Endothelial cell (in vitro differentiated cells): ENCODE measurements around the gene PSMB7. TPM values are rescaled to one million over a fixed set of nuclear protein-coding genes. Genes with fewer than 3 reads are reported as not detected.

ENCODE experiments used
- DNase-seq: peaks from one replicate; pipeline ENCODE4 v3.0.0; 2021; ENCODE audit warnings: low spot score
- H3K27ac Mint-ChIP-seq: one replicate; pipeline ENCODE4 v1.8.0; 2021; ENCODE audit warnings: mixed read lengths, inconsistent platforms; ENCODE audit not compliant: unreplicated experiment
- H3K27me3 Mint-ChIP-seq: one replicate; pipeline ENCODE4 v1.8.0; 2021; ENCODE audit warnings: mild to moderate bottlenecking, moderate library complexity, mixed read lengths, inconsistent platforms; ENCODE audit not compliant: unreplicated experiment
- H3K36me3 Mint-ChIP-seq: one replicate; pipeline ENCODE4 v1.8.0; 2021; ENCODE audit warnings: mild to moderate bottlenecking, low read depth, mixed read lengths, inconsistent platforms; ENCODE audit not compliant: unreplicated experiment
- H3K4me1 Mint-ChIP-seq: one replicate; pipeline ENCODE4 v1.8.0; 2021; ENCODE audit warnings: mild to moderate bottlenecking, mixed read lengths, inconsistent platforms; ENCODE audit not compliant: unreplicated experiment
- H3K4me3 Mint-ChIP-seq: one replicate; pipeline ENCODE4 v1.8.0; 2021; ENCODE audit warnings: mild to moderate bottlenecking, mixed read lengths, inconsistent platforms; ENCODE audit not compliant: unreplicated experiment
- H3K9me3 Mint-ChIP-seq: one replicate; pipeline ENCODE4 v1.8.0; 2021; ENCODE audit warnings: mixed read lengths, inconsistent platforms; ENCODE audit not compliant: unreplicated experiment
- CTCF ChIP-seq: fragments of 200-600 bp; sonication (generic); IDR thresholded peaks from one replicate; pipeline ENCODE4 v1.5.0; 2021; ENCODE audit warnings: antibody characterized with exemption; ENCODE audit not compliant: unreplicated experiment
- total RNA-seq: library from RNA; stranded (reverse); fragmentation: NEBNext Ultra II Directional; extraction: Animal tissue kit (Norgen Biotek cat#: 25700); gene quantifications from one replicate; pipeline ENCODE4 v1.2.1, GENCODE V29; 2021; ENCODE audit not compliant: unreplicated experiment

The PSMB7 gene
- total RNA-seq, 1 donor from 2014 or later = 180 TPM

GRCh38 chr9:124457079-124457886 is 42.0 kb upstream of the PSMB7 start:
- Mint-ChIP-seq H3K4me3 (no peak overlapping the region), H3K27ac (no peak overlapping the region), H3K36me3 (no peaks in the 10 kb centered on the region), H3K9me3 (no peaks in the 10 kb centered on the region), H3K27me3 (peaks cover 6% of the 10 kb centered on the region), H3K4me1 (peaks cover 4% of the 10 kb centered on the region)
- DNase-seq = no peak
- TF ChIP-seq CTCF = no peak

- H3K9me3 Mint-ChIP-seq = no peaks in the 10 kb centered on the region
- no peak overlapping the region for H3K4me3 Mint-ChIP-seq
- H3K36me3 Mint-ChIP-seq = no peaks in the 10 kb centered on the region
- no peak for DNase-seq
- no peak for TF ChIP-seq CTCF
- H3K27me3 Mint-ChIP-seq = peaks cover 6% of the 10 kb centered on the region
- H3K4me1 Mint-ChIP-seq = peaks cover 4% of the 10 kb centered on the region
- no peak overlapping the region for H3K27ac Mint-ChIP-seq
Measured at GRCh38 chr9:124456341-124457078, 41.3 kb upstream of the PSMB7 start.

GRCh38 chr9:124455820-124456219 is 40.6 kb upstream of the PSMB7 start:
- Mint-ChIP-seq H3K4me3 (no peak overlapping the region), H3K27ac (no peak overlapping the region), H3K9me3 (no peaks in the 10 kb centered on the region), H3K27me3 (peaks cover 7% of the 10 kb centered on the region), H3K36me3 (no peaks in the 10 kb centered on the region), H3K4me1 (peaks cover 4% of the 10 kb centered on the region)
- TF ChIP-seq CTCF = no peak
- DNase-seq = no peak

GRCh38 chr9:124454791-124455443 is 39.7 kb upstream of the PSMB7 start:
- Mint-ChIP-seq H3K4me1 (peaks cover 8% of the 10 kb centered on the region), H3K36me3 (no peaks in the 10 kb centered on the region), H3K27ac (no peak overlapping the region), H3K27me3 (peaks cover 10% of the 10 kb centered on the region), H3K4me3 (no peak overlapping the region), H3K9me3 (no peaks in the 10 kb centered on the region)
- no peak for TF ChIP-seq CTCF
- DNase-seq = no peak
